Cardiac fibroblast (primary cell): ENCODE data around the gene ZDHHC3.

ENCODE experiments used
- DNase-seq, 2 donors: peaks; one replicate each; pipeline versions ENCODE4 v3.0.0 to v3.0.0-alpha.2; 2010; ENCODE audit warnings: low read depth in 2 of 2
- H3K4me3 ChIP-seq, 2 donors: replicated peaks in 1 of 2; 1 replicate in 1 of 2; 2 replicates in 1 of 2; pipeline ENCODE4 v1.5.1; 2011; ENCODE audit warnings: low read depth in 2 of 2, low read length in 2 of 2, mild to moderate bottlenecking in 2 of 2, moderate library complexity in 1 of 2
- TF ChIP-seq, protein P1 (sequence below): IDR thresholded peaks from one replicate; pipeline ENCODE4 v1.5.1; 2011; ENCODE audit warnings: low read depth, mild to moderate bottlenecking, low read length, inconsistent platforms

The ZDHHC3 gene

DNA sequence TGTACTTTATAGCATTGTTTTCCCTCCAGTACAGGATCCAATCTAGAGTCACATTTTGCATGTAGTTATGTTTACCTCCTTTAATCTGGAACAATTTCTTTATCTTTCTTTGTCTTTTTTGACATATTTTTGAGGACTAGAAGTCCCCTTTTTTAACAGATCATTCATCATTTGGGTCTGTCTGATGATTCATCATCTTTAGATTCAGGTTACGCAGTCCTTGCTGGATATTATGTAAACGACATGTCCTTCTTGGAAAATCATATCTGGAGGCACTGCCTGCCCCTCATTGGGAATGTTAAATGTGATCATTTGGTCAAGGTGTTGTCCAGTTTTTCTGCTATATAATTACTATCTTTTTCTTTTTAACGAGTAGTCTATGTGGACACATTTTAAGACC is 83.3 kb downstream of the ZDHHC3 start:
- peak; percentile 31 to 81 for DNase-seq
- no peak overlapping the region for H3K4me3 ChIP-seq
- TF ChIP-seq, protein P1, sequence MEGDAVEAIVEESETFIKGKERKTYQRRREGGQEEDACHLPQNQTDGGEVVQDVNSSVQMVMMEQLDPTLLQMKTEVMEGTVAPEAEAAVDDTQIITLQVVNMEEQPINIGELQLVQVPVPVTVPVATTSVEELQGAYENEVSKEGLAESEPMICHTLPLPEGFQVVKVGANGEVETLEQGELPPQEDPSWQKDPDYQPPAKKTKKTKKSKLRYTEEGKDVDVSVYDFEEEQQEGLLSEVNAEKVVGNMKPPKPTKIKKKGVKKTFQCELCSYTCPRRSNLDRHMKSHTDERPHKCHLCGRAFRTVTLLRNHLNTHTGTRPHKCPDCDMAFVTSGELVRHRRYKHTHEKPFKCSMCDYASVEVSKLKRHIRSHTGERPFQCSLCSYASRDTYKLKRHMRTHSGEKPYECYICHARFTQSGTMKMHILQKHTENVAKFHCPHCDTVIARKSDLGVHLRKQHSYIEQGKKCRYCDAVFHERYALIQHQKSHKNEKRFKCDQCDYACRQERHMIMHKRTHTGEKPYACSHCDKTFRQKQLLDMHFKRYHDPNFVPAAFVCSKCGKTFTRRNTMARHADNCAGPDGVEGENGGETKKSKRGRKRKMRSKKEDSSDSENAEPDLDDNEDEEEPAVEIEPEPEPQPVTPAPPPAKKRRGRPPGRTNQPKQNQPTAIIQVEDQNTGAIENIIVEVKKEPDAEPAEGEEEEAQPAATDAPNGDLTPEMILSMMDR = no peak

DNA sequence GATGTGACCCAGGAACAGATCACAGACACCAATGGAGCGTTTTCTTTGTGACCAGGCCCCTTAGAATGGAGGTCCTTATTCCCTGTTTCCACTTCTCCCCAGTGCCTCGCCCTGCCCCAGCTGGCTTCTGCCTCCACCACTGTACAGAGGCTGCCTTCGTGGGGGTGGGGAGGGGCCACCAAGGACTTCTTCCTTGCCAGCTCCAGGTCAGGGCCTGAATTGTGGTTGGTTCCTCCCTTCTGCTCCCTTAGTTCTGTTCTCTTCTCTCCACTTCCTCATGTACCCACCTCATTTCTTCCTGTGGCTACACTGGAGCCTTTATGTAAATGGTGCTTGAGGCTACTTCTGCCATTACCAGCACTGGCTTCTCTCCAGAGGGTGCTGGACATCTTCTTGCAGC is 85.1 kb downstream of the ZDHHC3 start:
- H3K4me3 ChIP-seq = no peak overlapping the region
- DNase-seq = no peak
- TF ChIP-seq, protein P1 = no peak

DNA sequence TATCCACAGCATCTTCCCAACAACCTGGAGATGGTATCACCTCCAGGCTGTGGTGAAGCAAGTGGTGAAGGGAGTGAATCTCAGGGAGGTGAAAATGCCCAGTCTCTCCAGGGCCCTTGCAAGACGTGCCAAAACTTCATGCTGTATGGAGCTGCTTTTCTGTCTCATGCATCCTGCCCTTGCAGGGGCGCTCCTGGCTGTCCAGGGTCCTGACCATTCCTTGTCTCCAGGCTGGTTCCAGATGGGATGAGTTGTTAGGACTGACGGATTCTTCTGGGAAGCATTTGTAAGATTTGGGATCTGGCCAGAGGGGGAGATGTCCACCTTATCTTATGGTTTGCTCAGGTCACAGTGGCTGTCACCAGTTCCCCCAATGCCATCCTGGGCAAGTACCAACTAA is 85.7 kb downstream of the ZDHHC3 start:
- no peak overlapping the region for H3K4me3 ChIP-seq
- no peak for DNase-seq
- TF ChIP-seq, protein P1 = no peak

DNA sequence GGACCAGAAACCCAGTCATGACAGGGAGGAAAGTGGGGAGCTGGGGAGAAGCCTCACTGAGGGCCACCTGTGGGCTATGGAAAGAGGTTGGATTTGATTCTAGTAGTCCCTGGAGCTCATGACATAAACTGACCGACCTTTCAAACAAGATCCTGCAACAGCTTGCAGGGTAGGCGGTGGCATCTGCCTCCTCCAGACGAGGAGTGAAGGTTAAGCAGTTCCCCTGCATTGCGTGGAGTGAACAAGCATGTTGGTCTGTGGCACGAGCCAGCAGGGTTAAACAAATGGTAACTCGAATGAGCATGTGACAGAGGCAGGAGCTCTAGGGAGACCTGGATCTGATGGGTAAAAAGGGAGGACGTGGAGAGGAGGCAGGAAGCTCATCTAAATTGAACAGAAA is 88.9 kb downstream of the ZDHHC3 start:
- no peak overlapping the region for H3K4me3 ChIP-seq

DNA sequence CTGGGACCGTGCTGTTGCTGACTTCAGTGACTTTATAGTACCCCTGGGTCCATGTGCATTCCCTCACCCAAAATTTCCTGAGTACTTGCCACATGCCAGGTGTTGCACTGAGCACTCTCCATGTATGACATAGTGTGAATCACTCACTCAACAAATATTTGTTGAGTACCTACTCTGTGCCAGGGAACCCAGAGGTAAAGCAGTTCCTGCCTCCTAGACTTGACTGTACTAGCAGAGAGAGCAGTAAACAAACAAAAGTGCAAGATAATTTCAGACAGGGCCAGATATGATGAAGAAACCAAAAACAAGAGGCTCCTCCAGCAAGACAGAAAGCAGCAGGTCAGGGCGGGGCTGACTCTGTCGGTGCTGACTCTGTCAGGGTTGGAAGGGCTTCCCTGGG is 89.4 kb downstream of the ZDHHC3 start:
- peak in 1 of 2 donors; percentile 51 for DNase-seq
- TF ChIP-seq, protein P1 = no peak
- H3K4me3 ChIP-seq = no peak overlapping the region

More for the DNA sequence above, 88.9 kb downstream of the ZDHHC3 start:
- TF ChIP-seq, protein P1 = no peak
- no peak for DNase-seq

DNA sequence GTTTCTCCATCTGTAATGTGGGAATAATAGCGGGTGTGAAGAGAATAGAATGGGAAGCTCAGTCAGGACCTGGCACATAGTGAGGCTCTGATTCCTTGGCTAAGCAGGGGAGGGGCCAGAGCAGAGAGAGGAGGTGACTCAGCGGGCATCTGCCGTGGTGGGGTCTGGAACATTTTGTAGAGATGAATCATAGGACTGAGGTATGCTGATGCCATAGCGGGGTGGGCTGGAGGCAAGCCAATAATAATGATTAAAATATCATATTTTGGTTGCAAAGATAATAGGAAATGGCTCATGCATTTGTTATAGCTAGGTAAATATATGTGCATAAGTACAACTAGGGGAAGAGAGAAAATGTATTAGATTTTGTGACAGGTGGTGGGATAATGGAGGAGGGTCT is 90.4 kb downstream of the ZDHHC3 start:
- TF ChIP-seq, protein P1 = no peak
- peak; percentile 94 to 99 for DNase-seq

DNA sequence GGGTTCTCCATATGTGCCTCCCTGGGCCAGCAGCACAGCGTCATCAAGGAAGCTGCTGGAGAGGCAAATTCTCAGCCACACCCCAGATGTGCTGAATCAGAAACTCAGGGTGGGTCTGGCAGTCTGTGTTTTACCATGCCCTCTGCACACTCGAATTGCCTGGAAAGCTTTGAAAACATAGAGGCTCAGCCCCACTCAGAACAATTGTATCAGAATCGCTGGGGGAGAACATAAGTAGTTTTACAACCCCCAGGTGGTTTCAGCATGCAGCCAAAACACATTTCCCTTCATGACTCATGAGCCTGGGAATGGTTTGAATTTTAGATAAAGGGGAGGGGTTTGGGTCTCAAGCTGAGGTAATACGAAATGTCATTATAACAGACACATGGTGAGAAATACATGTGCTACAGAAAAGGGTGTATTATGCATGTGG is 92.0 kb downstream of the ZDHHC3 start:
- TF ChIP-seq, protein P1 = no peak
- DNase-seq = peak; percentile 95 to 99
- no peak overlapping the region for H3K4me3 ChIP-seq

More for the DNA sequence above, 90.4 kb downstream of the ZDHHC3 start:
- H3K4me3 ChIP-seq = no peak overlapping the region
